GM12865 (cell line): ENCODE data around the gene GNAL.

Experiments
- DNase-seq: peaks from one replicate; pipeline ENCODE4 v3.0.0; 2010; ENCODE audit warnings: low read depth
- H3K4me3 ChIP-seq: 2 replicates; pipeline ENCODE4 v1.5.1; 2011; ENCODE audit warnings: mild to moderate bottlenecking, low read depth, low read length, control low read depth
- TF ChIP-seq, protein P1 (sequence below): IDR thresholded peaks from 2 replicates; pipeline ENCODE4 v1.5.1; 2011; ENCODE audit warnings: low read length, control low read depth, low read depth, inconsistent platforms; ENCODE audit not compliant: insufficient read depth; ENCODE audit errors: missing control alignments

GNAL gene

DNA sequence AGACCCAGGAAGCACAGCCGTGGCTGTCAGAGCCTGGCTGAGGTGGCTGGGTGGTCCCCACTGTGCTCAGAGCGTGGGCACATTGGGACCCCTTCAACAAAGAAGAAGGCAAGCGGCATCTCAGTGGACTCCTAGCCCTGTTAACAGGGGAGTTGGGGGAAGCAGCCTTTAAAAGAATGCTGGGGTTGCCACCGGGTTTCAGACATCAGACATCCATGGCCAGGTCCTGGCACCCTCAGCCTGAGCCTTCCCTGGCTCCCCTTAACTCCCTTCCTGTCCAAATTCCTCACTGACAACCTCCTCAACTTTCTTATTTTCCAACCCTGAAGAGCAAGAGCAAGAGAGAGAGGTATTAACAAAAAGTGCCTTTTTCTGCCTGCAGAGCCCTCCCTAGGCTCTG is 24.8 kb upstream of the GNAL start:
- TF ChIP-seq, protein P1, sequence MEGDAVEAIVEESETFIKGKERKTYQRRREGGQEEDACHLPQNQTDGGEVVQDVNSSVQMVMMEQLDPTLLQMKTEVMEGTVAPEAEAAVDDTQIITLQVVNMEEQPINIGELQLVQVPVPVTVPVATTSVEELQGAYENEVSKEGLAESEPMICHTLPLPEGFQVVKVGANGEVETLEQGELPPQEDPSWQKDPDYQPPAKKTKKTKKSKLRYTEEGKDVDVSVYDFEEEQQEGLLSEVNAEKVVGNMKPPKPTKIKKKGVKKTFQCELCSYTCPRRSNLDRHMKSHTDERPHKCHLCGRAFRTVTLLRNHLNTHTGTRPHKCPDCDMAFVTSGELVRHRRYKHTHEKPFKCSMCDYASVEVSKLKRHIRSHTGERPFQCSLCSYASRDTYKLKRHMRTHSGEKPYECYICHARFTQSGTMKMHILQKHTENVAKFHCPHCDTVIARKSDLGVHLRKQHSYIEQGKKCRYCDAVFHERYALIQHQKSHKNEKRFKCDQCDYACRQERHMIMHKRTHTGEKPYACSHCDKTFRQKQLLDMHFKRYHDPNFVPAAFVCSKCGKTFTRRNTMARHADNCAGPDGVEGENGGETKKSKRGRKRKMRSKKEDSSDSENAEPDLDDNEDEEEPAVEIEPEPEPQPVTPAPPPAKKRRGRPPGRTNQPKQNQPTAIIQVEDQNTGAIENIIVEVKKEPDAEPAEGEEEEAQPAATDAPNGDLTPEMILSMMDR: no peak
- DNase-seq: no peak
- H3K4me3 ChIP-seq: no peak overlapping the region

DNA sequence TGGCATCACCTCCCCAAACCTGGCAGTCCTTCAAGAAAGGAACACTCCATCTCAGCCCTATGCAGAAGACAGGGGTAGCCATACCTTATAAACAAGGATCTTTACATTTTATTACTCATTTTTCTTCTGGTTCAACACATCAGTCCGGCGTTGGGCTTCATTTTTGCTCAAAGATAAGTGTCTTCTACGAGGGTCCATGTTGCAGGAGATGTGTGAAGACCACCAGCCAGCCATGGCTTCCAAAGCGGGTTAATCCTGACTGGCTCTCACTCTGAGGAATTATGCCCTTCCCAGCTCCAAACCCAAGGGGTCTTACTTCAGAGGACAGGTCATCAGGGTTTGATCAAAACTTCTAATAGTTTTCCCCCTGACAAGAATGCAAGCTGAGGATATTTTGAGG is 23.9 kb upstream of the GNAL start:
- TF ChIP-seq, protein P1: no peak
- DNase-seq: no peak
- no peak overlapping the region for H3K4me3 ChIP-seq

DNA sequence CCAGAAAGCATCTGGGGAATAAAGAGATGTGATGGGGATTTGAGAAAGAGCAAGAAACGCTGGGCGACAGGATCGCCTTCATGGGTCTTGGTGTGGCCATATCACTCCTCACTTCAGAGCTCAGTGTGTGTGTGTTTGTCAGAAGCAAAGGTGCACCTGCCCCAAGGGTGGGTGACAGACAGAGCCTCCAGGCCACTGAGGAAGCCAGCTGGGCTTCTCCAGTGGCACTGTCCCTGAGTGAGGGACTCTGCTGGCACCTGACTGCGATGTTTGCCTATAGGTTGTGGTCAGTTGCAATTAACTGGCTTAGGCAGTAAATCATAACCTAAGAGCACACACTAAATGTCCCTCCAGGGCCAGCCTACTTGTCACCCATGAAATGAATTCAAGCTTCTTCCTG is 23.5 kb upstream of the GNAL start:
- TF ChIP-seq, protein P1: no peak
- no peak overlapping the region for H3K4me3 ChIP-seq
- DNase-seq: no peak

DNA sequence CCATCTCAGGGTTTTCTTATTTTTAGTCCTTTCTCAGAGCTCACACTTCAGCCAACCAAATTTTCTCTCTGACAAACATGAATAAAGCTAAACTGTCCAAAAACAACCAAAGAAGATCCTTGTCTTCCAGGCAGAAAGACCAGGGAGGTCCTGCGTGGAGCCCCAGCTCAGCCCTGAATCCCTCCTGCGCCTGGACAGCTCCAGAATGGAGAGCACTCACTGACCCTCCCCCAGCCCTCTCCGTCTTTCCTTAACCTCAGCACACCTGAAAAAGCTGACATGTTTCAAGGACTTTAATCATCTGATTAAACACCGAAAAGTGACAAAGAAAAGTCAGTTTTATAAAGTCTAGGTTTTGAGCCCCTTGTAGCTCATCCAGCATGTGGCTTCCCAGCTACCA is 22.9 kb upstream of the GNAL start:
- TF ChIP-seq, protein P1: no peak
- no peak for DNase-seq
- H3K4me3 ChIP-seq: no peak overlapping the region

DNA sequence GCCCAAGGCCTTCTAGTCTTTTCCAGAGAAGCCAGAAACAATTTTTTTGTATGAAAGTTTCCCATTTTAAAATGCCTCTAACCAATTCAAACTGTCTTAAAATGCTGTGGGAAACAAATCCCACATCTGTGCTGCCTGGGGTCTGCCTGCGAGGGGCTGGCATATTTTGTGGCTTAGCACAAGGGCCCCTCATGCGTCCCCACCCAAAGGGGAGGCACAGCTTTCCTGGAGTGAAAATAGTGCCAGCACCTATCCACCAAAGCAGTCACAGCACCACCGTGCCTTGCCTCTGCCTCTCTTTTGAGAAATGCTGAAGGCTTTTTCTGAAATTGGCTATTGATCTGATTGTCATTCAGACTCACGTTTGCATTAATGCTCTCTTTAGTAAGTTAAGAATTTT is 22.2 kb upstream of the GNAL start:
- DNase-seq: no peak
- no peak overlapping the region for H3K4me3 ChIP-seq
- TF ChIP-seq, protein P1: no peak

DNA sequence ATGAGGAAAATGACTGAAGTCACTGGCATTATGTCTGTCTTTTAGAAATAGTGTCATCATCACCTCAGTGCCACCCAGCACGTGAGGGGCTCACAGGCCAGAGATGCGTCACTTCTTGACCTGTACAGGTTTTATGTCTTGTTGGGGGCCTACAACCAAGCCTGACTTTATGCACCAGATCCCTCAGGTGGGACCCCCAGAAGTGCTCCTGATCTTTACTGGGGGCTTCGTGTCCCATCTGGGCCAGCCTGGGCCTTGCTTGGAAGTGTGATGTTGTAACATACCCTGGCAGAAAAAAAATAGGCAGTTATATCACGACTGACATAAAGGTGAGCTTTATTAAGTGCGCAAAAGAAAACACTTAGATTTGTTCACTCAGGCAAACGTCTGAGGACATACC is 21.5 kb upstream of the GNAL start:
- H3K4me3 ChIP-seq: no peak overlapping the region
- TF ChIP-seq, protein P1: no peak
- no peak for DNase-seq

DNA sequence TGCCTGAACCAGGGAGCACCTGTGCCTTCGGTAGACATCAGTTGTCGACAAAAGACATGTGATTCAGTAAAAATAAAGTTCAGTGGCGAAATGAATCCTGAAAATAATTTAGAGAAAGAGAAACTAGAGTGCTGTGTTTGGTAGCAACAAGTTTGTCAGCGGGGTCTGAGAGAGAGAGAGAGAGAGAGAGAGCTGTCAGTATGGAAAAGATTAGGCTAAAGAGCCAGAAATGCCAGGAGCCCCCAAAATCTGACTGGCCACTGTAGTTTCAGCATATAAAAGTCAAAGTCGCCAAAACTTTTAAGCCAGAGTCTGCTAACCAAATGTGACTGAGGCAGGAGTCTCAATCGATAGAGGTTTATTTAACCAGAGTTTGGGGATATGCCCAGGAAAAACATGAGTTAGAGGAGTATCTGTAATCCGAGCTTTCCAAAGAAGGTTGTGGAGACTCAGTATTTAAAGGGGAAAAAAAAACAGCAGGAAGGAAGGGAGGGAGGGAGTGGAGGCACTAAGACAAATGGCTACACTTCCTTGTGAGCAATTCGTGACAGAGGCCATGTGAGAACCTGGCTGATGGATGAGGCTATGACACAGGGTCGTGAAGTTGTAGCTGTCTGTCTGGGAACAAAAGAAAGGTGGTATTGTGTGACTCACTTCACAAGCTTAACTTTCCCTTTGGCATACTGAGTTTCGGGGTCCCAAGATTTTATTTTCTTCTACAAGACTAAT is 20.5 kb upstream of the GNAL start:
- no peak for DNase-seq
- TF ChIP-seq, protein P1: no peak
- no peak overlapping the region for H3K4me3 ChIP-seq
